Measurements from ENCODE around the gene CD9.

CD9 gene

DNA sequence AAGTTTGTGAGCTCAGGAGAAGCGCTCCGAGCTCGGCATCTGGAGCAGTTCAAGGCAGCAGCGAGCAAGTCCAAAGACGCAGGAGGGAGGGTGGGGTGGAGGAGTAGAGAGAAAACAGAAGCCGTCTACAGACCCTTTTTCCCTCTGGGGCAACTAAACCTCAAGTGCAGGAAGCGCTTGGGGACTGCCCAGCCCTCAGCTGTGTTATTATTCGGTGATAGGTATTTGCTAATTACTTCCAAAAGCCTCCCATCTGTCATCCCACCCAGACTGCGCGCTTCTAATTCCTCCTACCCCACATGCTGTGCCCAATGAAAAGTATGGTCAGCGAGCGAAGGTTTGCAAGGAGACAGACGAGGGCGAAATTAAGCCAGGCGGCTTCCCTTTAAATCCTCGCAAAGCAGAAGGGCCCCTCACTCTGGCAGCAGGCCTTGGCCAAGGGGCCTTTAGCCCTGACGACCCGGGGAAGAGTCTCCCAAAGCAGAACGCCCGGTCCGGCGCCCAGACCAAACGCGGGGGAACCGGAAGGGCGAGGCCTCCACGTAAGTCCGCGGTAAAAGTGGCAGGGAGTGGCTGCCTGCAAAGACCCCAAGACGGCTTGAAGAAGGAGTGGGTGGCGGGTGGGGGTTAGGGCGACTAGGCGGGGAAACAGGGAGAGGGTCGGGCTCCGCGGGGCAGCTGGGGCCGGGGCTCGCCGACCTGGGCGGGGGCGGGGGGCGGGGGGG lies 507 bp upstream of the CD9 start (continued):
- TF ChIP-seq RARB (CRISPR knock-in tag; IDR thresholded peaks at IDR 0.05): no peak
- no peak for TF ChIP-seq ZFP30 (CRISPR knock-in tag; IDR thresholded peaks at IDR 0.05)
- no peak for TF ChIP-seq ZFP3 (CRISPR knock-in tag; IDR thresholded peaks at IDR 0.05)
- TF ChIP-seq PPARA (CRISPR knock-in tag; IDR thresholded peaks at IDR 0.05; ENCODE audit: borderline replicate concordance): no peak

DNA sequence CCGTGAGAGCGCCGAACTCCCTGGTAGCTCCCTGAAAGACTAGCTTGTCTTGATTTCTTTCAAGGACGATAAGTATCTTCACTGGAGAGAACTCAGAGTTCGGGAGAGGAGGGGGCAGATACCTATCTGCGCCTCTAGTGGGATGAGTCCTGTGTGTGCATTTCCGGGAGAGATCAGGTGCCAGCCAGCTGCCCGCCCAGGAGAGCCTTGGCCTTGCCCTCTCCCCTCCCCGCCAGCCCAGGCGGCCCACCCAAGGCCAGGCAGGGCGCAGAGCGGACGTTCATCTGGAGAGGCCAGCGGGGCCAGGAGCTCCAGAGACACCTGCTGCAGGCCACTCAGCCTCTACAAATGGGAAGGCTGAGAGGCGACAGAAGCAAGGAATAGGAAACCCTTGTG lies 1.0 kb downstream of the CD9 start:
- TF ChIP-seq ZNF565 (CRISPR knock-in tag; conservative IDR thresholded peaks at IDR 0.05; ENCODE audit: low read depth) (no peak), TCF4 (CRISPR knock-in tag; IDR thresholded peaks at IDR 0.05; ENCODE audit: borderline replicate concordance) (no peak), ZC3H10 (CRISPR knock-in tag; IDR thresholded peaks at IDR 0.05) (no peak), TOX (CRISPR knock-in tag; IDR thresholded peaks at IDR 0.05; ENCODE audit: borderline replicate concordance) (no peak), ZNF8 (CRISPR knock-in tag; IDR thresholded peaks at IDR 0.05) (no peak)
- TF ChIP-seq, protein P1, sequence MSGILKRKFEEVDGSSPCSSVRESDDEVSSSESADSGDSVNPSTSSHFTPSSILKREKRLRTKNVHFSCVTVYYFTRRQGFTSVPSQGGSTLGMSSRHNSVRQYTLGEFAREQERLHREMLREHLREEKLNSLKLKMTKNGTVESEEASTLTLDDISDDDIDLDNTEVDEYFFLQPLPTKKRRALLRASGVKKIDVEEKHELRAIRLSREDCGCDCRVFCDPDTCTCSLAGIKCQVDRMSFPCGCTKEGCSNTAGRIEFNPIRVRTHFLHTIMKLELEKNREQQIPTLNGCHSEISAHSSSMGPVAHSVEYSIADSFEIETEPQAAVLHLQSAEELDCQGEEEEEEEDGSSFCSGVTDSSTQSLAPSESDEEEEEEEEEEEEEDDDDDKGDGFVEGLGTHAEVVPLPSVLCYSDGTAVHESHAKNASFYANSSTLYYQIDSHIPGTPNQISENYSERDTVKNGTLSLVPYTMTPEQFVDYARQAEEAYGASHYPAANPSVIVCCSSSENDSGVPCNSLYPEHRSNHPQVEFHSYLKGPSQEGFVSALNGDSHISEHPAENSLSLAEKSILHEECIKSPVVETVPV (CRISPR knock-in tag; IDR thresholded peaks at IDR 0.05): no peak
- TF ChIP-seq, protein P2, sequence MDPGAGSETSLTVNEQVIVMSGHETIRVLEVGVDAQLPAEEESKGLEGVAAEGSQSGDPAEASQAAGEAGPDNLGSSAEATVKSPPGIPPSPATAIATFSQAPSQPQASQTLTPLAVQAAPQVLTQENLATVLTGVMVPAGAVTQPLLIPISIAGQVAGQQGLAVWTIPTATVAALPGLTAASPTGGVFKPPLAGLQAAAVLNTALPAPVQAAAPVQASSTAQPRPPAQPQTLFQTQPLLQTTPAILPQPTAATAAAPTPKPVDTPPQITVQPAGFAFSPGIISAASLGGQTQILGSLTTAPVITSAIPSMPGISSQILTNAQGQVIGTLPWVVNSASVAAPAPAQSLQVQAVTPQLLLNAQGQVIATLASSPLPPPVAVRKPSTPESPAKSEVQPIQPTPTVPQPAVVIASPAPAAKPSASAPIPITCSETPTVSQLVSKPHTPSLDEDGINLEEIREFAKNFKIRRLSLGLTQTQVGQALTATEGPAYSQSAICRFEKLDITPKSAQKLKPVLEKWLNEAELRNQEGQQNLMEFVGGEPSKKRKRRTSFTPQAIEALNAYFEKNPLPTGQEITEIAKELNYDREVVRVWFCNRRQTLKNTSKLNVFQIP (CRISPR knock-in tag; IDR thresholded peaks at IDR 0.05; ENCODE audit: borderline replicate concordance, low read depth): no peak
- peak; percentile 51 for ATAC-seq

DNA sequence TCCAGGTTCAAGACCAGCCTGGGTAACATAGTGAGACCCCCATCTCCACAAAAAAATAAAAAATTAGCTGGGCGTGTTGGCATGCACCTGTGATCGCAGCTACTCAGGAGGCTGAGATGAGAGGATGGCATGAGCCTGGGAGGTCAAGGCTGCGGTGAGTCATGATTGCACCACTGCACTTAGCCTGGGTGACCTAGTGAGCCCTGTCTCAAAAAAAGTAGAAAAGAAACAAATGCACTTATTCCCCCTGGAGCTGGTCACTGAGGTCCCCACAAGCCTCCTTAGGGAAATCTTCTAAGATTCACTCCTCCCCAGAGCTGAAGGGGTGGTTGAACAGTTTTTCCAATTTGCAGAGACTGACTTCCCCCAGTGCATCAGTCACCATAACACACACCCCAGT lies 1.6 kb downstream of the CD9 start:
- no peak for ATAC-seq
- no peak for TF ChIP-seq GLIS3 (CRISPR knock-in tag; IDR thresholded peaks at IDR 0.05)
- TF ChIP-seq RARB (CRISPR knock-in tag; IDR thresholded peaks at IDR 0.05): no peak
- no peak for TF ChIP-seq ZNF565 (CRISPR knock-in tag; conservative IDR thresholded peaks at IDR 0.05; ENCODE audit: low read depth)
- no peak for TF ChIP-seq ARNTL (CRISPR knock-in tag; IDR thresholded peaks at IDR 0.05; ENCODE audit: borderline replicate concordance, low read depth)

DNA sequence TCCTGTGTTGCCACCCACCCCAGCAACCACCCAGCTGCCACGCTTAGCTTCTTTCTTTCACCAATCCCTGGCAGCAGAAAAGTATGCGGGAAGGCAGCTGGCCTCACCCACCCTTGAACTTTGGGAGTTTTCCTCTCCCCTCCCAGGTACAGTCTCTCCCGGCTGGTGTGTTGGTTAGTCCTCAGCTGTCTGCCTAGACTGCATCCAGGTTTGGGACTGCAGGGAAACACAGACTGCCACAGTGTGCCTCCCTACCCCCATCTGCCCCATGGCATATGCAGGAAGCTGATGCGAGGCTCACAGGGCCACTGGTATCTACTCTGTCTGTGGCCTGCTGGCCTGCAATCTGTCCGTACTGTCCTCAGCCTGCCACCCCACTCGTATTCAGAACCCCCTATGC lies 2.1 kb downstream of the CD9 start:
- ATAC-seq: no peak
- TF ChIP-seq ARNTL (CRISPR knock-in tag; IDR thresholded peaks at IDR 0.05; ENCODE audit: borderline replicate concordance, low read depth) (no peak), GLIS3 (CRISPR knock-in tag; IDR thresholded peaks at IDR 0.05) (no peak), TCF4 (CRISPR knock-in tag; IDR thresholded peaks at IDR 0.05; ENCODE audit: borderline replicate concordance) (no peak), RARB (CRISPR knock-in tag; IDR thresholded peaks at IDR 0.05) (no peak), BACH2 (CRISPR knock-in tag; IDR thresholded peaks at IDR 0.05; ENCODE audit: borderline replicate concordance) (no peak), PPARA (CRISPR knock-in tag; IDR thresholded peaks at IDR 0.05; ENCODE audit: borderline replicate concordance) (no peak), TOX (CRISPR knock-in tag; IDR thresholded peaks at IDR 0.05; ENCODE audit: borderline replicate concordance) (no peak), ZC3H10 (CRISPR knock-in tag; IDR thresholded peaks at IDR 0.05) (no peak), CSDC2 (CRISPR knock-in tag; IDR thresholded peaks at IDR 0.05) (no peak), ZNF70 (CRISPR knock-in tag; IDR thresholded peaks at IDR 0.05) (no peak), OSR1 (CRISPR knock-in tag; IDR thresholded peaks at IDR 0.05) (no peak), ZNF8 (CRISPR knock-in tag; IDR thresholded peaks at IDR 0.05) (no peak), SNAI2 (CRISPR knock-in tag; IDR thresholded peaks at IDR 0.05) (no peak), ZFP3 (CRISPR knock-in tag; IDR thresholded peaks at IDR 0.05) (no peak), ESRRG (CRISPR knock-in tag; IDR thresholded peaks at IDR 0.05) (no peak), ZNF565 (CRISPR knock-in tag; conservative IDR thresholded peaks at IDR 0.05; ENCODE audit: low read depth) (no peak)
- TF ChIP-seq, protein P3, sequence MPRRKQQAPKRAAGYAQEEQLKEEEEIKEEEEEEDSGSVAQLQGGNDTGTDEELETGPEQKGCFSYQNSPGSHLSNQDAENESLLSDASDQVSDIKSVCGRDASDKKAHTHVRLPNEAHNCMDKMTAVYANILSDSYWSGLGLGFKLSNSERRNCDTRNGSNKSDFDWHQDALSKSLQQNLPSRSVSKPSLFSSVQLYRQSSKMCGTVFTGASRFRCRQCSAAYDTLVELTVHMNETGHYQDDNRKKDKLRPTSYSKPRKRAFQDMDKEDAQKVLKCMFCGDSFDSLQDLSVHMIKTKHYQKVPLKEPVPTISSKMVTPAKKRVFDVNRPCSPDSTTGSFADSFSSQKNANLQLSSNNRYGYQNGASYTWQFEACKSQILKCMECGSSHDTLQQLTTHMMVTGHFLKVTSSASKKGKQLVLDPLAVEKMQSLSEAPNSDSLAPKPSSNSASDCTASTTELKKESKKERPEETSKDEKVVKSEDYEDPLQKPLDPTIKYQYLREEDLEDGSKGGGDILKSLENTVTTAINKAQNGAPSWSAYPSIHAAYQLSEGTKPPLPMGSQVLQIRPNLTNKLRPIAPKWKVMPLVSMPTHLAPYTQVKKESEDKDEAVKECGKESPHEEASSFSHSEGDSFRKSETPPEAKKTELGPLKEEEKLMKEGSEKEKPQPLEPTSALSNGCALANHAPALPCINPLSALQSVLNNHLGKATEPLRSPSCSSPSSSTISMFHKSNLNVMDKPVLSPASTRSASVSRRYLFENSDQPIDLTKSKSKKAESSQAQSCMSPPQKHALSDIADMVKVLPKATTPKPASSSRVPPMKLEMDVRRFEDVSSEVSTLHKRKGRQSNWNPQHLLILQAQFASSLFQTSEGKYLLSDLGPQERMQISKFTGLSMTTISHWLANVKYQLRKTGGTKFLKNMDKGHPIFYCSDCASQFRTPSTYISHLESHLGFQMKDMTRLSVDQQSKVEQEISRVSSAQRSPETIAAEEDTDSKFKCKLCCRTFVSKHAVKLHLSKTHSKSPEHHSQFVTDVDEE (CRISPR knock-in tag; IDR thresholded peaks at IDR 0.05): no peak
- TF ChIP-seq, protein P4, sequence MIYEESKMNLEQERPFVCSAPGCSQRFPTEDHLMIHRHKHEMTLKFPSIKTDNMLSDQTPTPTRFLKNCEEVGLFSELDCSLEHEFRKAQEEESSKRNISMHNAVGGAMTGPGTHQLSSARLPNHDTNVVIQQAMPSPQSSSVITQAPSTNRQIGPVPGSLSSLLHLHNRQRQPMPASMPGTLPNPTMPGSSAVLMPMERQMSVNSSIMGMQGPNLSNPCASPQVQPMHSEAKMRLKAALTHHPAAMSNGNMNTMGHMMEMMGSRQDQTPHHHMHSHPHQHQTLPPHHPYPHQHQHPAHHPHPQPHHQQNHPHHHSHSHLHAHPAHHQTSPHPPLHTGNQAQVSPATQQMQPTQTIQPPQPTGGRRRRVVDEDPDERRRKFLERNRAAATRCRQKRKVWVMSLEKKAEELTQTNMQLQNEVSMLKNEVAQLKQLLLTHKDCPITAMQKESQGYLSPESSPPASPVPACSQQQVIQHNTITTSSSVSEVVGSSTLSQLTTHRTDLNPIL (CRISPR knock-in tag; IDR thresholded peaks at IDR 0.05; ENCODE audit: low read depth): no peak
- TF ChIP-seq, protein P1 (CRISPR knock-in tag; IDR thresholded peaks at IDR 0.05): no peak
- TF ChIP-seq, protein P2 (CRISPR knock-in tag; IDR thresholded peaks at IDR 0.05; ENCODE audit: borderline replicate concordance, low read depth): no peak

Data from SK-N-SH treated with all-trans-retinoic acid at 6 μM for 48 hours (cell line).